HEK293 (cell line): Measurements from ENCODE around the gene ALG12.

Experiments
- CTCF ChIA-PET: fragments of 350-600 bp; formaldehyde crosslinking; extraction: SDS; loops from one replicate; lab custom pipeline; 2021; ENCODE audit warnings: antibody characterized with exemption; lab: Yijun Ruan, JAX
- POLR2A ChIA-PET: fragments of 300-600 bp; formaldehyde crosslinking; extraction: SDS; loops from one replicate; lab custom pipeline; 2020; ENCODE audit warnings: antibody characterized with exemption, inconsistent platforms; lab: Yijun Ruan, JAX
- H3K27ac ChIP-seq: fragments of 200-500 bp; sonication (Bioruptor generic); 2 replicates; pipeline ENCODE4 v1.5.1; 2014; ENCODE audit warnings: low read depth, low read length, control low read depth, inconsistent platforms; ENCODE audit errors: extremely low read depth
- H3K36me3 ChIP-seq, 2 experiments: fragments of 200-500 bp in 1 of 2; sonication (Bioruptor generic) in 1 of 2; 1 replicate in 1 of 2; 2 replicates in 1 of 2; pipeline ENCODE4 v1.5.1; 2014 to 2017; ENCODE audit warnings: inconsistent platforms in 2 of 2, low read length in 2 of 2; ENCODE audit not compliant: control insufficient read depth in 2 of 2, insufficient read depth in 1 of 2
- H3K4me1 ChIP-seq: fragments of 200-500 bp; sonication (Bioruptor generic); 2 replicates; pipeline ENCODE4 v1.5.1; 2014; ENCODE audit warnings: mild to moderate bottlenecking, low read length, inconsistent platforms; ENCODE audit not compliant: control insufficient read depth, insufficient read depth
- H3K4me3 ChIP-seq: 2 replicates; pipeline ENCODE4 v1.5.1; 2011; ENCODE audit warnings: low read depth, mild to moderate bottlenecking, control low read depth, low read length, moderate library complexity
- H3K9me3 ChIP-seq: fragments of 200-500 bp; sonication (Bioruptor generic); 2 replicates; pipeline ENCODE4 v1.5.1; 2014; ENCODE audit warnings: low read depth, low read length, inconsistent platforms; ENCODE audit not compliant: control insufficient read depth, insufficient read depth
- BCL11B ChIP-seq: fragments of 450-650 bp; formaldehyde crosslinking; IDR thresholded peaks from 2 replicates; pipeline ENCODE4 v1.5.1; 2016; ENCODE audit warnings: low read depth, missing biosample characterization, missing genetic modification characterization
- KLF10 ChIP-seq: fragments of 450-650 bp; IDR thresholded peaks from 2 replicates; pipeline ENCODE4 v1.5.1; 2018; ENCODE audit warnings: missing biosample characterization, mild to moderate bottlenecking, missing genetic modification characterization
- REST ChIP-seq: fragments of 450-650 bp; formaldehyde crosslinking; IDR thresholded peaks from 2 replicates; pipeline ENCODE4 v1.5.1; 2016; ENCODE audit warnings: missing biosample characterization, missing genetic modification characterization
- SCRT2 ChIP-seq: fragments of 450-650 bp; formaldehyde crosslinking; IDR thresholded peaks from 2 replicates; pipeline ENCODE4 v1.5.1; 2016; ENCODE audit warnings: missing biosample characterization, missing genetic modification characterization
- TCF7L2 ChIP-seq: IDR thresholded peaks from 2 replicates; pipeline ENCODE4 v1.6.1; 2011; ENCODE audit warnings: low read depth, mild to moderate bottlenecking, inconsistent platforms, low read length, moderate library complexity, borderline replicate concordance
- YY1 ChIP-seq: fragments of 450-650 bp; formaldehyde crosslinking; IDR thresholded peaks from 2 replicates; pipeline ENCODE4 v1.5.1; 2018; ENCODE audit warnings: missing biosample characterization, missing genetic modification characterization
- ZFHX2 ChIP-seq: fragments of 450-650 bp; formaldehyde crosslinking; conservative IDR thresholded peaks from 2 replicates; pipeline ENCODE4 v1.5.1; 2016; ENCODE audit warnings: missing biosample characterization, missing genetic modification characterization
- ZNF121 ChIP-seq: fragments of 450-650 bp; formaldehyde crosslinking; IDR thresholded peaks from 2 replicates; pipeline ENCODE4 v1.5.1; 2016; ENCODE audit warnings: missing biosample characterization, missing genetic modification characterization
- ZNF366 ChIP-seq: fragments of 450-650 bp; formaldehyde crosslinking; conservative IDR thresholded peaks from 2 replicates; pipeline ENCODE4 v1.5.1; 2016; ENCODE audit warnings: missing biosample characterization, missing genetic modification characterization
- ZNF654 ChIP-seq: fragments of 450-650 bp; formaldehyde crosslinking; IDR thresholded peaks from 2 replicates; pipeline ENCODE4 v1.5.1; 2016; ENCODE audit warnings: low read depth, missing biosample characterization, missing genetic modification characterization
- ZSCAN30 ChIP-seq: fragments of 450-650 bp; IDR thresholded peaks from 2 replicates; pipeline ENCODE4 v1.5.1; 2018; ENCODE audit warnings: missing biosample characterization, mild to moderate bottlenecking, missing genetic modification characterization, moderate library complexity
- TF ChIP-seq, protein P1 (sequence below): fragments of 450-650 bp; formaldehyde crosslinking; IDR thresholded peaks from 2 replicates; pipeline ENCODE4 v1.5.1; 2016; ENCODE audit warnings: missing biosample characterization, missing genetic modification characterization, low read depth
- TF ChIP-seq, protein P2 (sequence below): fragments of 450-650 bp; formaldehyde crosslinking; IDR thresholded peaks from 2 replicates; pipeline ENCODE4 v1.5.1; 2016; ENCODE audit warnings: missing biosample characterization, missing genetic modification characterization
- TF ChIP-seq, protein P3 (sequence below): fragments of 450-650 bp; formaldehyde crosslinking; IDR thresholded peaks from 2 replicates; pipeline ENCODE4 v1.5.1; 2016; ENCODE audit warnings: missing biosample characterization, missing genetic modification characterization
- TF ChIP-seq, protein P4 (sequence below): fragments of 450-650 bp; formaldehyde crosslinking; IDR thresholded peaks from 2 replicates; pipeline ENCODE4 v1.5.1; 2016; ENCODE audit warnings: missing biosample characterization, missing genetic modification characterization

ALG12 gene

GRCh38 chr22:49929994-49930575 lies 11.8 kb upstream of the ALG12 start:
- Histone ChIP-seq H3K4me1 (no peaks in the 10 kb centered on the region), H3K27ac (no peak overlapping the region), H3K4me3 (no peak overlapping the region), H3K36me3 (peaks cover 0 to 15% of the 10 kb centered on the region in 2 experiments; a peak in 1 of 3 replicates), H3K9me3 (no peaks in the 10 kb centered on the region)
- 0 out of 2 replicates have a peak, but pooled peaks have one; percentile 6 for TF ChIP-seq BCL11B (tag by site-specific recombination)
- no peak for TF ChIP-seq REST
- TF ChIP-seq, protein P1, sequence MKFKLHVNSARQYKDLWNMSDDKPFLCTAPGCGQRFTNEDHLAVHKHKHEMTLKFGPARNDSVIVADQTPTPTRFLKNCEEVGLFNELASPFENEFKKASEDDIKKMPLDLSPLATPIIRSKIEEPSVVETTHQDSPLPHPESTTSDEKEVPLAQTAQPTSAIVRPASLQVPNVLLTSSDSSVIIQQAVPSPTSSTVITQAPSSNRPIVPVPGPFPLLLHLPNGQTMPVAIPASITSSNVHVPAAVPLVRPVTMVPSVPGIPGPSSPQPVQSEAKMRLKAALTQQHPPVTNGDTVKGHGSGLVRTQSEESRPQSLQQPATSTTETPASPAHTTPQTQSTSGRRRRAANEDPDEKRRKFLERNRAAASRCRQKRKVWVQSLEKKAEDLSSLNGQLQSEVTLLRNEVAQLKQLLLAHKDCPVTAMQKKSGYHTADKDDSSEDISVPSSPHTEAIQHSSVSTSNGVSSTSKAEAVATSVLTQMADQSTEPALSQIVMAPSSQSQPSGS (tag by site-specific recombination): no peak
- TF ChIP-seq ZFHX2 (tag by site-specific recombination): peak; percentile 24; the same call in 1 of the 2 replicates
- TF ChIP-seq KLF10 (tag by site-specific recombination): no peak
- TF ChIP-seq, protein P2, sequence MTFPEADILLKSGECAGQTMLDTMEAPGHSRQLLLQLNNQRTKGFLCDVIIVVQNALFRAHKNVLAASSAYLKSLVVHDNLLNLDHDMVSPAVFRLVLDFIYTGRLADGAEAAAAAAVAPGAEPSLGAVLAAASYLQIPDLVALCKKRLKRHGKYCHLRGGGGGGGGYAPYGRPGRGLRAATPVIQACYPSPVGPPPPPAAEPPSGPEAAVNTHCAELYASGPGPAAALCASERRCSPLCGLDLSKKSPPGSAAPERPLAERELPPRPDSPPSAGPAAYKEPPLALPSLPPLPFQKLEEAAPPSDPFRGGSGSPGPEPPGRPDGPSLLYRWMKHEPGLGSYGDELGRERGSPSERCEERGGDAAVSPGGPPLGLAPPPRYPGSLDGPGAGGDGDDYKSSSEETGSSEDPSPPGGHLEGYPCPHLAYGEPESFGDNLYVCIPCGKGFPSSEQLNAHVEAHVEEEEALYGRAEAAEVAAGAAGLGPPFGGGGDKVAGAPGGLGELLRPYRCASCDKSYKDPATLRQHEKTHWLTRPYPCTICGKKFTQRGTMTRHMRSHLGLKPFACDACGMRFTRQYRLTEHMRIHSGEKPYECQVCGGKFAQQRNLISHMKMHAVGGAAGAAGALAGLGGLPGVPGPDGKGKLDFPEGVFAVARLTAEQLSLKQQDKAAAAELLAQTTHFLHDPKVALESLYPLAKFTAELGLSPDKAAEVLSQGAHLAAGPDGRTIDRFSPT: peak; percentile 29; the same call in 1 of the 2 replicates
- no peak for TF ChIP-seq TCF7L2
- no peak for TF ChIP-seq ZNF654 (tag by site-specific recombination)
- TF ChIP-seq SCRT2: peak; percentile 62; the same call in 1 of the 2 replicates
- CTCF ChIA-PET: interaction anchor here (0.5 to 4.5 kb wide), 25 partner anchors 10 to 703 kb away, joined by 3 to 67 read pairs (median 4); no protein-coding TSS in a partner anchor
- POLR2A ChIA-PET: interaction anchor here (0.9 to 1.6 kb wide), 2 partner anchors 22 to 37 kb away, joined by 3 to 4 read pairs; no protein-coding TSS in a partner anchor

DNA sequence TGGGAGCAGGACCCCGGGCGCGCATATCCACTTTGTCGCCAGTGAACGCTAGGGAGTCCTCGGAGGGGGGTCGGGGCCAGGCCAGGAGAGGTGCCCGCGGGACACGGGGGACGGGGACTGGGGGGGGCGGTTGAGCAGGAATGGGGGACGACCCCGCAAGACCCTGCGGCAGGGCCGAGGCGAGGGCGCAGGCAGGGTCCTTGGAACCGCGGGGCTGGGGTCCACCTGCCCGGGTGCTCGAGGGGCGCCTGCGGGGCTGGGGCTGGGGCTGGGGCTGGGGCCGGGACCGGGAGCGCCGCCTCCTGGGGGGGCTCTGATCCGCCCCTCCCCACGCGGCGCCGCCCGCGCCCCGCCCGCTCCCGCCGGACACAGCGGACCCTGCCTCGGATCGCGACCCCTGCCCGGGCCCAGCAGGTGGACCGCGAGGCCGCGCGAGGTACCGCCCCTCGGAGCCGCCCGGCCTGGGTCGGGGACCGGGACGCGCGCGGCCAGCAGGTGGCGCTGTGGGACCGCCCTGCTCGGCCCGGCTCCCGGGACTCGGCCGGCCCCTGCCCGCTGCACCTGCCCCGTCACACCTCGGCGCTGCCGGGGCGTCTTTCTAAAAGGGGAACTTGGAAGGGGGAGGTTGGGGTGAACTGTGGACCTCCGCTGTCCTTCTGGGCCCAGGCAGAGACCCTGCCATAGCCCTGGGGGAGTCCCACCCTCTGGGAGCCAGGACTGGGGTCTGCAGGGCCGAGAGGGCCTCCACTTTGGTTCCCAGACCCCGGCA lies 11.2 kb upstream of the ALG12 start:
- Histone ChIP-seq H3K4me1 (no peaks in the 10 kb centered on the region), H3K27ac (peak overlapping the region; percentile 16; the same call in 1 of the 2 replicates), H3K36me3 (peaks cover 0 to 17% of the 10 kb centered on the region in 2 experiments; a peak in 1 of 3 replicates), H3K4me3 (no peak overlapping the region), H3K9me3 (no peaks in the 10 kb centered on the region)
- ChIA-PET CTCF (interaction anchor here (0.7 to 4.5 kb wide), 14 partner anchors 11 to 704 kb away, joined by 3 to 67 read pairs (median 4); no protein-coding TSS in a partner anchor), POLR2A (no interaction called here)
- TF ChIP-seq, protein P3, sequence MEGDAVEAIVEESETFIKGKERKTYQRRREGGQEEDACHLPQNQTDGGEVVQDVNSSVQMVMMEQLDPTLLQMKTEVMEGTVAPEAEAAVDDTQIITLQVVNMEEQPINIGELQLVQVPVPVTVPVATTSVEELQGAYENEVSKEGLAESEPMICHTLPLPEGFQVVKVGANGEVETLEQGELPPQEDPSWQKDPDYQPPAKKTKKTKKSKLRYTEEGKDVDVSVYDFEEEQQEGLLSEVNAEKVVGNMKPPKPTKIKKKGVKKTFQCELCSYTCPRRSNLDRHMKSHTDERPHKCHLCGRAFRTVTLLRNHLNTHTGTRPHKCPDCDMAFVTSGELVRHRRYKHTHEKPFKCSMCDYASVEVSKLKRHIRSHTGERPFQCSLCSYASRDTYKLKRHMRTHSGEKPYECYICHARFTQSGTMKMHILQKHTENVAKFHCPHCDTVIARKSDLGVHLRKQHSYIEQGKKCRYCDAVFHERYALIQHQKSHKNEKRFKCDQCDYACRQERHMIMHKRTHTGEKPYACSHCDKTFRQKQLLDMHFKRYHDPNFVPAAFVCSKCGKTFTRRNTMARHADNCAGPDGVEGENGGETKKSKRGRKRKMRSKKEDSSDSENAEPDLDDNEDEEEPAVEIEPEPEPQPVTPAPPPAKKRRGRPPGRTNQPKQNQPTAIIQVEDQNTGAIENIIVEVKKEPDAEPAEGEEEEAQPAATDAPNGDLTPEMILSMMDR: 0 out of 2 replicates have a peak, but pooled peaks have one; percentile 12
- TF ChIP-seq ZNF366 (tag by site-specific recombination) (no peak), ZSCAN30 (tag by site-specific recombination) (0 out of 2 replicates have a peak, but pooled peaks have one; percentile 39), YY1 (tag by site-specific recombination) (no peak), ZNF121 (tag by site-specific recombination) (0 out of 2 replicates have a peak, but pooled peaks have one; percentile 23)
- TF ChIP-seq, protein P4, sequence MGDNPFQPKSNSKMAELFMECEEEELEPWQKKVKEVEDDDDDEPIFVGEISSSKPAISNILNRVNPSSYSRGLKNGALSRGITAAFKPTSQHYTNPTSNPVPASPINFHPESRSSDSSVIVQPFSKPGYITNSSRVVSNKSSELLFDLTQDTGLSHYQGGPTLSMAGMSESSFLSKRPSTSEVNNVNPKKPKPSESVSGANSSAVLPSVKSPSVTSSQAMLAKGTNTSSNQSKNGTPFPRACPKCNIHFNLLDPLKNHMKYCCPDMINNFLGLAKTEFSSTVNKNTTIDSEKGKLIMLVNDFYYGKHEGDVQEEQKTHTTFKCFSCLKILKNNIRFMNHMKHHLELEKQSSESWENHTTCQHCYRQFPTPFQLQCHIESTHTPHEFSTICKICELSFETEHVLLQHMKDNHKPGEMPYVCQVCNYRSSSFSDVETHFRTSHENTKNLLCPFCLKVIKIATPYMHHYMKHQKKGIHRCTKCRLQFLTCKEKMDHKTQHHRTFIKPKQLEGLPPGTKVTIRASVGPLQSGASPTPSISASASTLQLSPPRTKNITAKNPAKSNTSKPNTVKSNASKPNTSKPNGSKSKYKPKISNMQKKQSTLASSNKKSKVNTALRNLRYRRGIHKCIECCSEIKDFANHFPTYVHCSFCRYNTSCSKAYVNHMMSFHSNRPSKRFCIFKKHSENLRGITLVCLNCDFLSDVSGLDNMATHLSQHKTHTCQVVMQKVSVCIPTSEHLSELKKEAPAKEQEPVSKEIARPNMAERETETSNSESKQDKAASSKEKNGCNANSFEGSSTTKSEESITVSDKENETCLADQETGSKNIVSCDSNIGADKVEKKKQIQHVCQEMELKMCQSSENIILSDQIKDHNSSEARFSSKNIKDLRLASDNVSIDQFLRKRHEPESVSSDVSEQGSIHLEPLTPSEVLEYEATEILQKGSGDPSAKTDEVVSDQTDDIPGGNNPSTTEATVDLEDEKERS (tag by site-specific recombination): no peak
